ENCODE results near the gene GNAT3. TPM values are rescaled to one million over a fixed set of nuclear protein-coding genes. Genes with fewer than 3 reads are reported as not detected.

GNAT3 gene
- total and polyA plus RNA-seq, 2 of the 8 experiments (the other 6 are each of a cell fraction or from before 2014, with no cell fraction given) = not detected

DNA sequence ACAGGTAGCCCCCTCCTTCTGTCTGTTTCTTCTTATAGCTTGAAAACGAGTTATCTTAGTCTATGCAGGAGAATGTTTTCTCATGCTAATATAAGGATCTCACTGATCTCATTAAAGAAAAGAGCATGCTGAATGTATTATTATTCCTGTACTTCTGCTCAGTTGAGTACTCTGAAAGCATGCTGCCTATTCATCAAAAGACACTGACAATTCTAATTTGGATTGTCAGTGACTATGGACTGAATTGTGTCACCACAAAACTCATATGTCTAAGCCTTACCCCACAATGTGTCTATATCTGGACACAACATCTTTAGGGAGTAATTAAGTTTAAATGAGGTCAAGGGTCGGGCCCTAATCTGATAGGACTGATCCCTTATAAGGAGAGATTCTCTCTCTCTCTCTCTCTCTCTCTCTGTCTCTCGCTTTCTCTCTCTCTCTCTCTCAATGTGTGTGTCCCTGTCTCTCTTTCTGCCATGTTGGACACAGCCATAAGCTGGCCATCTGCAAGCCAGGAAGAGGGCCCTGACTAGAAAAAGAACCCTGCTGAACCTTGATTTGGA lies 98.4 kb downstream of the GNAT3 start:
- WGBS, 2 experiments (ENCODE audit: extremely low coverage in 1 of 2, insufficient coverage in 1 of 2, insufficient read length in 1 of 2, insufficient replicate concordance in 2 of 2, low coverage in 1 of 2, low lambda C conversion rate in 2 of 2, missing lambda C conversion rate in 1 of 2) = 78% methylated on average over 3 of the region's 3 CpGs; no CpG with 5 or more reads in 1 of the 2 experiments
- CTCF ChIA-PET (ENCODE audit: partially characterized antibody) = interaction anchor here (0.6 to 1.5 kb wide), 2 partner anchors 20 to 370 kb away, joined by 3 read pairs; no protein-coding TSS in a partner anchor
- H3K79me2 ChIP-seq (ENCODE audit: control insufficient read depth in 1 of 2, insufficient read depth in 2 of 2, low read length in 2 of 2) = no peaks in the 10 kb centered on the region

More for the DNA sequence above, 98.4 kb downstream of the GNAT3 start:
- no peak overlapping the region for H3K4me3 ChIP-seq (ENCODE audit: extremely low read depth in 1 of 4, insufficient read depth in 2 of 4, low read depth in 3 of 4, low read length in 4 of 4)
- H2BK12ac ChIP-seq (ENCODE audit: low read depth, low read length) = no peak overlapping the region
- no peak overlapping the region for H3K56ac ChIP-seq (replicated peaks; ENCODE audit: insufficient read length, low read depth, low read length)
- peak overlapping the region; percentile 29 for H2AFZ ChIP-seq (ENCODE audit: low read length)
- no peak overlapping the region for H3K14ac ChIP-seq (ENCODE audit: insufficient read length)
- H4K5ac ChIP-seq (ENCODE audit: insufficient read length, low read depth, low read length) = no peak overlapping the region
- H3K9me3 ChIP-seq (ENCODE audit: insufficient read depth in 2 of 2, low read depth in 1 of 2, low read length in 1 of 2) = no peaks in the 10 kb centered on the region
- no peak overlapping the region for H3K18ac ChIP-seq (ENCODE audit: extremely low read depth, low read length)
- H3K4me2 ChIP-seq (ENCODE audit: insufficient read depth in 1 of 2, low read depth in 2 of 2, low read length in 2 of 2) = no peak overlapping the region
- no peak overlapping the region for H2BK15ac ChIP-seq (ENCODE audit: low read length)
- no peaks in the 10 kb centered on the region for H4K20me1 ChIP-seq (replicated peaks in 1 of 2; ENCODE audit: control insufficient read depth in 1 of 2, insufficient read depth in 2 of 2, low read length in 2 of 2)
- no peaks in the 10 kb centered on the region for H3K27me3 ChIP-seq (replicated peaks in 1 of 4; ENCODE audit: control insufficient read depth in 3 of 4, extremely low read depth in 1 of 4, insufficient read depth in 3 of 4, low read length in 3 of 4)
- no peak overlapping the region for H2BK120ac ChIP-seq (replicated peaks; ENCODE audit: low read depth, low read length)
- no peak overlapping the region for H3K4ac ChIP-seq (replicated peaks; ENCODE audit: insufficient read length, low read depth, low read length)
- no peak overlapping the region for H3K27ac ChIP-seq (ENCODE audit: low read depth, low read length)
- H3K4me1 ChIP-seq (replicated peaks in 1 of 4; ENCODE audit: control insufficient read depth in 3 of 4, insufficient read depth in 4 of 4, low read length in 3 of 4) = no peaks in the 10 kb centered on the region
- H3K79me1 ChIP-seq (ENCODE audit: low read depth, low read length) = no peaks in the 10 kb centered on the region
- DNase-seq (ENCODE audit: low read depth in 1 of 2, low spot score in 2 of 2) = no peak
- no peak overlapping the region for H4K8ac ChIP-seq (ENCODE audit: extremely low read depth, insufficient read depth, low read length)
- H3K23ac ChIP-seq (ENCODE audit: insufficient read length) = no peak overlapping the region
- no peak overlapping the region for H2AK5ac ChIP-seq (ENCODE audit: low read depth, low read length)
- no peak overlapping the region for H4K91ac ChIP-seq (replicated peaks; ENCODE audit: insufficient read length, low read length)
- no peaks in the 10 kb centered on the region for H3K36me3 ChIP-seq (ENCODE audit: control insufficient read depth in 2 of 4, insufficient read depth in 4 of 4, low read length in 3 of 4)
- POLR2A ChIA-PET (ENCODE audit: partially characterized antibody) = no interaction called here
- H2BK5ac ChIP-seq (ENCODE audit: low read depth, low read length) = no peak overlapping the region
- no peak overlapping the region for H2BK20ac ChIP-seq (ENCODE audit: low read length)
- no peak overlapping the region for H3K9ac ChIP-seq (replicated peaks in 1 of 4; ENCODE audit: extremely low read depth in 1 of 4, low read depth in 3 of 4, low read length in 3 of 4)
- no peak for FAIRE-seq
- TF ChIP-seq POU5F1 (IDR thresholded peaks at IDR 0.05; ENCODE audit: low read depth, low read length) (no peak), ZNF274 (IDR thresholded peaks at IDR 0.05; ENCODE audit: borderline replicate concordance, extremely low read depth, low read length) (no peak), CHD1 (IDR thresholded peaks at IDR 0.05; ENCODE audit: low read depth, low read length) (no peak)
- H3K23me2 ChIP-seq (ENCODE audit: low read depth, low read length) = no peaks in the 10 kb centered on the region

Measured in H1 (cell line).